D721Med (cell line): ENCODE measurements around the gene NACAD.

Source experiments
- DNase-seq: peaks from one replicate; pipeline ENCODE4 v3.0.0; 2011; ENCODE audit warnings: low spot score; ENCODE audit not compliant: insufficient read length
- FAIRE-seq: peaks from 2 replicates; lab custom pipeline; 2011; peaks lifted over from hg19 to GRCh38; lab: Jason Lieb, UNC
- CTCF ChIP-seq: IDR thresholded peaks from 2 replicates; pipeline ENCODE4 v1.5.1; 2012; ENCODE audit warnings: mild to moderate bottlenecking, control low read depth; ENCODE audit not compliant: insufficient read depth; ENCODE audit errors: missing control alignments

The NACAD gene

GRCh38 chr7:45131891-45132290 lies 43.1 kb upstream of the NACAD start:
- TF ChIP-seq CTCF: no peak
- DNase-seq (no peak), FAIRE-seq (no peak)

- FAIRE-seq: no peak
- TF ChIP-seq CTCF: no peak
Measured at GRCh38 chr7:45130910-45131309, 42.1 kb upstream of the NACAD start.

DNA sequence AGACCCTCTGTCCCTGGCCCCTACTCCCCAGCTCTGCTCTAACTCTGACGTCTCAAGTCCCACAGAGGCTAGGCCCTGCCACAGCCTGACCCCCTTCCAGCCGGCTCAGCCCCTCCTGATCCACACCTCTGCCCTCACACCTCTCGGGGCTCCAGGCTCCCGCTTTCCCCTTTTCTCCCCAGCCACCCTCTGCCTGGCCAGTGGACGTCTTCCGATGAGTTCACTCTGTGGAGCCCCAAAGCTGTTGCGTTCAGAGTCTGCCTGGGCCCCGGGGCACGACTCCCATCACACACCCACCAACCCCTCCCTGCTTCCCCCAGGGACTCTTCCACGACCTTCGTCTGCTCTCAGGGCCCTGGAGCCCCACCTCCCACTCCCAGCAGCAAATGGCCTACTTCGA lies 41.1 kb upstream of the NACAD start:
- DNase-seq (no peak), FAIRE-seq (no peak)
- no peak for TF ChIP-seq CTCF

More at GRCh38 chr7:45130910-45131309, 42.1 kb upstream of the NACAD start:
- no peak for DNase-seq

GRCh38 chr7:45129181-45129800 lies 40.5 kb upstream of the NACAD start:
- TF ChIP-seq CTCF: no peak
- DNase-seq: no peak
- no peak for FAIRE-seq

DNA sequence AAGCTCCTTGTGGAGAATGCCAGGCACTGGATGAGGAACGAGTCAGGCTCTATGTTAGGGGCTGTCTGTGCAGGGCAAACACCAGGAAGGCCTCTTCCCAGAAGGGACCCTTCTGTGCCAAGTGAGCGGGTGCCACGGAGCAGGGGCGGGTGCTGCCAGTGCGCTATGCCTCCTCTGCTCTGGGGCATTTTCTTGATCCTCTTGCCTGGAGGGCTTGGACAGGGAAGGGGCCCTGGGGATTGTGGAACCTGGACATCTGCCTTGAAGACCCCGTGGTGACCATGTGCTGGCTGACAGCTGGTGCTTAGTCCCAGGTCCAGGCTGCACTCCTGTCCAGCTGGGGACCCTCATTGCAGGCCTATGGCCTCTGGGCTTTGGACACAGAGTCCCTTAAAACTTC lies 38.2 kb upstream of the NACAD start:
- TF ChIP-seq CTCF: no peak
- FAIRE-seq (no peak), DNase-seq (no peak)

- no peak for FAIRE-seq
- DNase-seq: no peak
- TF ChIP-seq CTCF: no peak
Measured at GRCh38 chr7:45126201-45126600, 37.4 kb upstream of the NACAD start.

DNA sequence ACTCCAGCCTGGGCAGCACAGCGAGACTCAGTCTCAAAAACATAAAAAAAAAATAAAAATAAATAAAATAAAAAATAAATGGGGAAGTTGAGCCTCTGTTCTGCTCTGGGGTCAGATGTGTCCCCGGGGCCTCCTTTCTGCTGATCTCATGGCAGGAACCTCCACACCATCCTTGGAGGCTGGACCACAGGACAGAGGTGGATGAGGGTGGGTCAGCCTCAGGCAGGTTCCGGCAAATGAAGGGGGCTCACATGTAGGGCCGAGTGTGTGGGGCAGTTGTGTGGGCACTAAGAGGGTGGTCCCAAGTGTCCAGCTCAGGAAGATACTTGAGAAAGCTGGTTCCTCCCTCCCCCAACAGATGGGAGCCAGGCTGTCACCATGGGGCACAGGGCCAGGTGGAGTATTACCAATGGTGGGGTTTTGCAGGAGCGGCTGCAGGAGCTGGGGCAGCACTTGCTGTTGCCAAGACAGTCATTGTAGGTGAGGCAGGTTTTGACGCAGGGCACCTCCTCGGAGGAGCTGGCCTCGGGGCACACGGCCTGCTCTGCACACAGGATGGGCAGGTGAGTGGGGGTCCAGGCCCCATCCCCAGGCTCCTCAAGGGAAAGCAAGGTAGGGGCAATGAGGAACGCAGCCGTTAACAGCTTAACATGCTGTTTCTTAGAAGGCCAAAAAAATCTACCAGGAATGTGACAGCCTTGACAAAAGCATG lies 36.6 kb upstream of the NACAD start:
- no peak for TF ChIP-seq CTCF
- no peak for FAIRE-seq
- DNase-seq: no peak
